ENCODE results near the gene ZBTB2. TPM values are rescaled to one million over a fixed set of nuclear protein-coding genes. Genes with fewer than 3 reads are reported as not detected.

Gene ZBTB2
- total and polyA plus RNA-seq, 10 of the 15 experiments (the other 5 are each of a cell fraction or from before 2014, with no cell fraction given), result 4.2 to 21.9 (median 15.0) TPM

GRCh38 chr6:151323791-151324487, 67.4 kb downstream of the ZBTB2 start (continued):
- TF ChIP-seq CUX1 (IDR thresholded peaks at IDR 0.05; ENCODE audit: insufficient replicate concordance, low read depth, low read length) (no peak), YY1 (IDR thresholded peaks at IDR 0.05; ENCODE audit: low read depth, low read length) (peak; percentile 79; the same call in 1 of the 2 replicates), EP300 (IDR thresholded peaks at IDR 0.05; ENCODE audit: borderline replicate concordance in 1 of 2, control insufficient read depth in 1 of 2, low read depth in 2 of 2, low read length in 2 of 2) (0 out of 4 replicates have a peak, but pooled peaks of 1 of the 2 experiments have one; percentile 18), EED (IDR thresholded peaks at IDR 0.05; ENCODE audit: low read depth) (0 out of 2 replicates have a peak, but pooled peaks have one; percentile 36), RUNX3 (IDR thresholded peaks at IDR 0.05; ENCODE audit: low read length) (0 out of 2 replicates have a peak, but pooled peaks have one; percentile 10), CREB1 (IDR thresholded peaks at IDR 0.05; ENCODE audit: low read depth) (0 out of 2 replicates have a peak, but pooled peaks have one; percentile 21)
